Endothelial cell (in vitro differentiated cells): Measurements from ENCODE around the gene ACACA. TPM values are rescaled to one million over a fixed set of nuclear protein-coding genes. Genes with fewer than 3 reads are reported as not detected.

Experiments
- DNase-seq: peaks from one replicate; pipeline ENCODE4 v3.0.0; 2021; ENCODE audit warnings: low spot score
- H3K27ac Mint-ChIP-seq: one replicate; pipeline ENCODE4 v1.8.0; 2021; ENCODE audit warnings: mixed read lengths, inconsistent platforms; ENCODE audit not compliant: unreplicated experiment
- H3K27me3 Mint-ChIP-seq: one replicate; pipeline ENCODE4 v1.8.0; 2021; ENCODE audit warnings: mild to moderate bottlenecking, moderate library complexity, mixed read lengths, inconsistent platforms; ENCODE audit not compliant: unreplicated experiment
- H3K36me3 Mint-ChIP-seq: one replicate; pipeline ENCODE4 v1.8.0; 2021; ENCODE audit warnings: mild to moderate bottlenecking, low read depth, mixed read lengths, inconsistent platforms; ENCODE audit not compliant: unreplicated experiment
- H3K4me1 Mint-ChIP-seq: one replicate; pipeline ENCODE4 v1.8.0; 2021; ENCODE audit warnings: mild to moderate bottlenecking, mixed read lengths, inconsistent platforms; ENCODE audit not compliant: unreplicated experiment
- H3K4me3 Mint-ChIP-seq: one replicate; pipeline ENCODE4 v1.8.0; 2021; ENCODE audit warnings: mild to moderate bottlenecking, mixed read lengths, inconsistent platforms; ENCODE audit not compliant: unreplicated experiment
- H3K9me3 Mint-ChIP-seq: one replicate; pipeline ENCODE4 v1.8.0; 2021; ENCODE audit warnings: mixed read lengths, inconsistent platforms; ENCODE audit not compliant: unreplicated experiment
- total RNA-seq: library from RNA; stranded (reverse); fragmentation: NEBNext Ultra II Directional; extraction: Animal tissue kit (Norgen Biotek cat#: 25700); gene quantifications from one replicate; pipeline ENCODE4 v1.2.1, GENCODE V29; 2021; ENCODE audit not compliant: unreplicated experiment
- TF ChIP-seq, protein P1 (sequence below): fragments of 200-600 bp; sonication (generic); IDR thresholded peaks from one replicate; pipeline ENCODE4 v1.5.0; 2021; ENCODE audit warnings: antibody characterized with exemption; ENCODE audit not compliant: unreplicated experiment

The ACACA gene
- total RNA-seq, 1 donor from 2014 or later, result 91.5 TPM

DNA sequence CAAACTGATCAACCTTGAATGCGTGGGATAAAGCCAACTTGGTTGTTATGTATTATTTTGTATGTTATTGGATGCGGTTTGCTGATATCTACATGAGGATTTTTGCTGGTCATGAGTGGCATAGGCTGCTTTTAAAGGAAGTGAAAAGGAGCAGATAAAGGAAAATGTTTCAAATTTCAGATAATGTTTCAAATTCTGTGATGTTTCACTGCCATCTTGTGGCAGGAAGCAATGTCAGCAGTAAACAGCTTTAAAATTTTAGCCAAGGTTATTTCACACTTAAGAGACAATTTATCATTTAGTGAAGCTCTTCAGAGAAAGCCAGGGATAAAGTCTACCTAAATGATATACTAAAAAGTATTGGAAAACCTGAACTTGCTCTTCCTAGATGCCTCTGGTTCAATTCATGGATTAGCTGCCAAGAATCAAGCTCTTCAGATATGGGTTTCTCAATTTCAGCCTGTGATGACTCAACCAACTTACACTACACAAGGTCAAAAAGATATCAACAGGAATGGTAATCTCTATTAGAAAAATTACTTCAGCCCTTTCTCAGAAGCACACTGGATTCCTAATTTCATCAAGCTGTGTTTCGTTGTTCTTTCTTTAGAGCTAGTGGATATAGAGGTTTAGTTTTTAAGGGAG, 166.8 kb downstream of the ACACA start:
- TF ChIP-seq, protein P1, sequence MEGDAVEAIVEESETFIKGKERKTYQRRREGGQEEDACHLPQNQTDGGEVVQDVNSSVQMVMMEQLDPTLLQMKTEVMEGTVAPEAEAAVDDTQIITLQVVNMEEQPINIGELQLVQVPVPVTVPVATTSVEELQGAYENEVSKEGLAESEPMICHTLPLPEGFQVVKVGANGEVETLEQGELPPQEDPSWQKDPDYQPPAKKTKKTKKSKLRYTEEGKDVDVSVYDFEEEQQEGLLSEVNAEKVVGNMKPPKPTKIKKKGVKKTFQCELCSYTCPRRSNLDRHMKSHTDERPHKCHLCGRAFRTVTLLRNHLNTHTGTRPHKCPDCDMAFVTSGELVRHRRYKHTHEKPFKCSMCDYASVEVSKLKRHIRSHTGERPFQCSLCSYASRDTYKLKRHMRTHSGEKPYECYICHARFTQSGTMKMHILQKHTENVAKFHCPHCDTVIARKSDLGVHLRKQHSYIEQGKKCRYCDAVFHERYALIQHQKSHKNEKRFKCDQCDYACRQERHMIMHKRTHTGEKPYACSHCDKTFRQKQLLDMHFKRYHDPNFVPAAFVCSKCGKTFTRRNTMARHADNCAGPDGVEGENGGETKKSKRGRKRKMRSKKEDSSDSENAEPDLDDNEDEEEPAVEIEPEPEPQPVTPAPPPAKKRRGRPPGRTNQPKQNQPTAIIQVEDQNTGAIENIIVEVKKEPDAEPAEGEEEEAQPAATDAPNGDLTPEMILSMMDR, result peak; percentile 50
- H3K36me3 Mint-ChIP-seq, result peaks cover 5% of the 10 kb centered on the region

DNA sequence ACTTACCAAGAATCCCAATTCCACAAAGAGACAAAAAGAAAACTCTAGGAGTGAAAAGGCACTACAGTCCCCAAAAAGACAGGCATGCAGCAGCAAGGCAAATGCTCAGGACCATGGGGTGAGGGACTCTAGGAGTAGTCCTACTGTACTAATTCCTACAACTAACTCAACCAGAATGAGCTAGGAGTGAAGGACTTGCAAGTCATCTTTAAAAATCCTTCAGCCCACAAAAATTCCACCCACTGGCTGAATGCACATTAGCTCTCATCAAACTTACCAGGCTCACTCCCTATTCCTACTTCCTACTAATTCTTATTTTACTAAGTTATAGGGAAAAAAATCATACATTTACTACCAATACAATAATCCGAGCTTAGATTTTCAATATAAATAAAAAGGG, 172.5 kb downstream of the ACACA start:
- no peak for DNase-seq
- Mint-ChIP-seq H3K27ac (no peak overlapping the region), H3K9me3 (no peaks in the 10 kb centered on the region), H3K4me3 (no peak overlapping the region), H3K27me3 (no peaks in the 10 kb centered on the region), H3K36me3 (peaks cover 4% of the 10 kb centered on the region), H3K4me1 (peaks cover 15% of the 10 kb centered on the region)
- TF ChIP-seq, protein P1, result no peak

More for the DNA sequence above, 166.8 kb downstream of the ACACA start:
- Mint-ChIP-seq H3K9me3 (no peaks in the 10 kb centered on the region), H3K4me1 (no peaks in the 10 kb centered on the region), H3K27me3 (no peaks in the 10 kb centered on the region), H3K4me3 (no peak overlapping the region), H3K27ac (no peak overlapping the region)
- DNase-seq, result no peak

DNA sequence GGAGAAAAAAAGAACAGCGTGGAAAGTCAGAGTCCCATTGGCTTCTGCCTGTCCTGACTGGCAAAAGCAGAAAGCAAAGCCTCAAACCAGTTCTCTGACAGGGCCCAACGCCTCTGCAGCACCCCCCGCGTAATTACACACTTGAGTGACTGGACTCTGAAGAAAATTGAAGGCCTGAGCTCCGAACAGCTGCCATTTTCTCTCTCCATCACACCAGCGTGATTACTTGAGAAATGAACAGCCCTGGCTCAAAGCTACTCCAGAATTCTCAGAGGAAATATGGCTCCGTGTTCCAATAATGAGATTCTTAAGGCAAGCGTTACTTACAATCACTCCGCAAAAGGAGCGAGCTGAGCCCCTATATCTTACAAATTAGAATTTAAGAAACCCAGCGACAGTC, 173.6 kb downstream of the ACACA start:
- no peak for DNase-seq
- no peak overlapping the region for H3K4me3 Mint-ChIP-seq
- H3K36me3 Mint-ChIP-seq, result peaks cover 10% of the 10 kb centered on the region
- TF ChIP-seq, protein P1, result no peak
- H3K27me3 Mint-ChIP-seq, result no peaks in the 10 kb centered on the region
- H3K27ac Mint-ChIP-seq, result no peak overlapping the region
- H3K9me3 Mint-ChIP-seq, result no peaks in the 10 kb centered on the region
- peaks cover 15% of the 10 kb centered on the region for H3K4me1 Mint-ChIP-seq

DNA sequence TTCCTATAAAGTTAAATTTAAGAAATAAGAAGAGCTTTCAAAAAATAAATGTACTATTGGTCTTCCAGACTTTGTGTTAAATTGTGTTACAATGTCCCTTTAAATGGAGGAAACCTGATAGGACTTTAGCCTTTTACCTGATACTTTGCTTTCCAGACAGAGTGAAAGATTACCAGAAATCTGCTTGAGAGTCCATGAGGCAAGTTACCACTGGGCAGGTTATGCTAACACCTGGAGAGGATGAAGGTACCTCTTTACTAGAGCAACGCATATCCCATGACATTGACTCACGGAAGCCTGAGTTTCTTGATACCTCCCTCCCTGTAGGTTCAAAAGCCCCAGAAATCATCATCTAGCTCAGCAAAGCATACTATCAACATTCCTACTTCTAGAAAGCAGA, 174.7 kb downstream of the ACACA start:
- no peak for DNase-seq
- no peak overlapping the region for H3K27ac Mint-ChIP-seq
- peaks cover 15% of the 10 kb centered on the region for H3K4me1 Mint-ChIP-seq
- TF ChIP-seq, protein P1, result no peak
- H3K36me3 Mint-ChIP-seq, result peaks cover 10% of the 10 kb centered on the region
- no peaks in the 10 kb centered on the region for H3K9me3 Mint-ChIP-seq
- H3K4me3 Mint-ChIP-seq, result no peak overlapping the region
- no peaks in the 10 kb centered on the region for H3K27me3 Mint-ChIP-seq

DNA sequence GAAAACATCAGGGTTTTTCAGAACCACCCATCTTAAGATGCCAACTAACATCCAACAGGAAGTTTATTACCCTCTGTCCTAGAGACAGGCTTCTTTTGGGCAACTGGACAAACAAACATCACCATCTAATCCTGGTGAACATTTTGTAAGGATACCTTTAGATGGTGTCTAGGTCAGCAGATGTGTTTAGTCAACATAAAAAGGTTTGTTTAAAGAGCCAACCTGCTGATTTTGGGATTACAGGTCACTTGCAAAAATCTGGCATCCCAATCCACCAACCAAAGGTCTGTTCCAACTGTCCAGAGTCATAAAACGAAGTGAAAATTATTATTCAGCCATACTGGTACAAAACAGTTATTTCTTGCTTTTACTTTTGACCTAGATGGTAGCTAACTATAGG, 176.0 kb downstream of the ACACA start:
- TF ChIP-seq, protein P1, result no peak
- no peaks in the 10 kb centered on the region for H3K27me3 Mint-ChIP-seq
- H3K9me3 Mint-ChIP-seq, result no peaks in the 10 kb centered on the region
- H3K4me3 Mint-ChIP-seq, result no peak overlapping the region
- H3K27ac Mint-ChIP-seq, result no peak overlapping the region
- peaks cover 10% of the 10 kb centered on the region for H3K36me3 Mint-ChIP-seq
- DNase-seq, result no peak
- peaks cover 26% of the 10 kb centered on the region for H3K4me1 Mint-ChIP-seq
